Measurements from ENCODE around the gene BICRAL.
A peak's percentile ranks its signal among the peaks of the same experiment; 100 is the strongest.

The BICRAL gene

DNA sequence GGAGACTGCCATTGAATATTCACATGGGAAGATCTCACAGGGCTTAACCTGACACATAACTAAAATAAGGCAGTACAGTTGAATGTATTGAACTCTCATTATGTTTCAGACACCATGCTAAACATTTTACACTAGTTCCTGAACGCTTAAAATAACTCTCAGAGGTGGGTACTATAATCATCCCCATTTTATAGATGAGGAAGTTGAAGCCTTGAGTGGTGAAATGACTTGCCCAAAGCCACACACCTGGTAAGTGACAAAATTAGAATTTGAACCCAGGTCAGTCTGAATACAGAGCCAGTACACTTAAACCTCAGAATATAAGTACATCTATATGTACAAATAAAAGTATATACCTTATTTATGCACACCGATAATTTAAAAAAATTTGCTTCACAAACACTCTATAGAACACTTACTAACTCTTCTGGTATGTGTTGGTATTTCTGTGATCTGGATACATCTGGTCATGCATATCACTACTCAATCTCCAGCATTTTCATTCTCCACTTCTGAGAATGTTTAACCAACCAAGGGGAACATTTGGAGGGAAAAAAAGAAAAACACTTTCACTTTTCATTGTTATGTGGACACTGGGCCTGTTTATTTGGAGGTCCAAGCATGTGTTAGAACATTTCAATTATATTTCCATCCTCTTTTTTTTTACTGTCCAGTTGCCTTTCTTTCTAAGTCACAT is 4.6 kb upstream of the BICRAL start:
- peak; percentile 44 for DNase-seq (ENCODE audit: insufficient read length, low spot score)
- FAIRE-seq: peak; percentile 71
- TF ChIP-seq POLR2A (IDR thresholded peaks at IDR 0.05; ENCODE audit: low read depth, low read length): no peak

DNA sequence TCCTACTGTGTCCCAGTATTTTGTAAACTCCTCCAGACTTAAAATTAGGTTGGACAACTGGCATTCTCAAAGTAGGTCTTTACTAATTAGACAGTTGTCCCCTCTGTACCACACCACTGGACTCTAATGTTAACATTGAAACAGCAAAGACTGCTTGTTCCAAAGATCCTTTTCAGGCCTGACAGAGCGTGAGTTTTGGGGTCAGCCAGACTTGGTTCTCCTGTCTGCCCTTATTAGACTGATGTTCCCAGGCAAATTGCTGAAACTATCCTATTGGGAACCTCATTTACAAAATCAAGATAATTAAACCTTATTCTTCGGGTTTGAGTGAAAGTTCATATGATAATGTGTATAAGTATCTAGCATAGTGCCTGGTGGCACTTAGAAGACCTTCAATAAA is 3.7 kb upstream of the BICRAL start:
- FAIRE-seq: no peak
- no peak for DNase-seq (ENCODE audit: insufficient read length, low spot score)
- no peak for TF ChIP-seq POLR2A (IDR thresholded peaks at IDR 0.05; ENCODE audit: low read depth, low read length)

DNA sequence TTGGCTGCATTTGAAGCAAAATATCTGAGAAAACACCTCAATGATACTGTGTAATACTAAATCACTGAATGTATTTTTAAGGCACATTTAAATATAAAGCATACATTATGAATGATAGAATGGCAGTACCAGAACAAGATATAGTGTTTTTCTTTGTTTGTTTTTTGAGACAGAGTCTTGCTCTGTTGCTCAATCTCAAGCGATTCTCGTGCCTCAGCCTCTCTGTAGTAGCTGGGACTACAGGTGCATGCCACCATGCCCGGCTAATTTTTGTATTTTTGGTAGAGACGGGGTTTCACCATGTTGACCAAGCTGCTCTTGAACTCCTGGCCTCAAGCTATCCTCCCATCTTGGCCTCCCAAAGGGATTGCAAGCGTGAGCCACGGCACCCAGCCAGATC is 2.3 kb upstream of the BICRAL start:
- FAIRE-seq (no peak), DNase-seq (ENCODE audit: insufficient read length, low spot score) (no peak)
- TF ChIP-seq POLR2A (IDR thresholded peaks at IDR 0.05; ENCODE audit: low read depth, low read length): no peak

DNA sequence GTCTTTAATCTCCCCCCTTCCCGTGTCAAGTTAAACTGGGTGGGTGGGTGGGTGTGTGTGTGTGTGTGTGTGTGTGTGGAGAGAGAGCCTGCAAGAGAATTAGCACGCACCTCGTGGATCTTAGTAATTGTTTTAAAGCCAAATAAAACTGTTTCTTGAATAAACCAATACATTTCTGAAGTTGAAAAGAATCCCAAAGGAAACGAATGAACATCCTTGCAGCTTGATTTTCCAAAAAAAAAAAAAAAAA is 381 bp upstream of the BICRAL start:
- TF ChIP-seq POLR2A (IDR thresholded peaks at IDR 0.05; ENCODE audit: low read depth, low read length): no peak
- no peak for FAIRE-seq
- DNase-seq (ENCODE audit: insufficient read length, low spot score): no peak

DNA sequence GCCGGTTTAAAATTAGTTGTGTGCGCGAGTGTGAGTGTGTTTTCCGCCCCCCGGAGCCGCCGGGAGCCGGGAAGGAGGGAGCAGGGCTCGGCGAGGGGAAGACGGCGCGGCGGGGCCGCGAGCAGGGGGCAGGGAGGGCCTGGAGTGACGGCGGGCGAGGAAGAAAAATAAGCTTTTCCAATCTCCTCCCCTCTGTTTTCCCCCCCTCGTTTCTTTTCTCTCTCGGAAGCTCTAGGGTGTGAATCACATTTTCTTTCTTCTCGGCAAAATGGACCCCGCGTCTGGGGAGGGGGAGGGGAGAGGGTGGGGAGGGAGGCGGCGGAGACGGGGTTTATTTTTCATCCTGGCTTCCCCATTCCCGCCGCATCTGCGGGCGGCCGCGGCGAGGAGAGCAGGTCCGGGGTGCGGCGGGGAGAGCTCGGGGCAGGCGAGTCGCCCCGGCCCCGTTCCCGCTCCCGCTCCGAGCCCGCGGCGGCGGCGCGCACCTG is 881 bp downstream of the BICRAL start:
- FAIRE-seq (no peak), DNase-seq (ENCODE audit: insufficient read length, low spot score) (peak; percentile 82)
- no peak; the same call in none of the 2 replicates for TF ChIP-seq POLR2A (IDR thresholded peaks at IDR 0.05; ENCODE audit: low read depth, low read length)

DNA sequence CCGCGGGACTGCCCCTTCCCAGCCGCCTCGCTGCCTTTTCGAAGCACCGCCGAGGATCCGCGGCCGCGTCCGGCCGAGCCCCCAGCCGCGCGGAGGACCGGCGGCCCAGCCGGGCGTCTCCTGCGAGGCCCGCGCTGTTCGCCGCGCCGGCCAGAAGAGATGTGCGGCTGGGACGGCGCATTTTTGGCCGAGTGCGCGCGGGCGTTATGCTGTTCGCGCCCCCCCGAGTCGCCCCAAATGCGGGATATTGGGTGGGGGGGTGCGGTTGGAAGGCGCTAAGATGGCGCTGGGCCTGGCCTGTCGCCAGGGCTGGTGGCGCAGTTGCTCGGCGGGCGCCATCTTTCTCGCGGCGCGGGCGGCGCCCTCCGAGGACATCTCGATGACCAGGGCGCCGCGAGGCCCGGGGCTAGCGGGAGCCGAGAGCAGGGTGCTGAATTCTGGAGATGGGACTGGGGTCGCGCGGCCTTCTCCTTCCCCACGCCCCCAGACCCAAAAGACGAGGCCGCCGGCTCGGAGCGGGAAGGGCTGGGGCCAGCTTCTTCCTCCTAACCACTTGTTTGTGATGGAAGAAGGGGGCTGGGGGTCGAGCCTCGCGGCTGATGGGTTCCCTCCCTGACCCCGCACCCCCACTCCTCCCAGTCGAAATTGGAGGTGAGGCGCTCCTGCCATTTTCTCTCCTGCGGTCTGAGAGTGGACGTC is 1.5 kb downstream of the BICRAL start:
- FAIRE-seq (no peak), DNase-seq (ENCODE audit: insufficient read length, low spot score) (peak; percentile 40)
- peak; percentile 51 for TF ChIP-seq POLR2A (IDR thresholded peaks at IDR 0.05; ENCODE audit: low read depth, low read length)

DNA sequence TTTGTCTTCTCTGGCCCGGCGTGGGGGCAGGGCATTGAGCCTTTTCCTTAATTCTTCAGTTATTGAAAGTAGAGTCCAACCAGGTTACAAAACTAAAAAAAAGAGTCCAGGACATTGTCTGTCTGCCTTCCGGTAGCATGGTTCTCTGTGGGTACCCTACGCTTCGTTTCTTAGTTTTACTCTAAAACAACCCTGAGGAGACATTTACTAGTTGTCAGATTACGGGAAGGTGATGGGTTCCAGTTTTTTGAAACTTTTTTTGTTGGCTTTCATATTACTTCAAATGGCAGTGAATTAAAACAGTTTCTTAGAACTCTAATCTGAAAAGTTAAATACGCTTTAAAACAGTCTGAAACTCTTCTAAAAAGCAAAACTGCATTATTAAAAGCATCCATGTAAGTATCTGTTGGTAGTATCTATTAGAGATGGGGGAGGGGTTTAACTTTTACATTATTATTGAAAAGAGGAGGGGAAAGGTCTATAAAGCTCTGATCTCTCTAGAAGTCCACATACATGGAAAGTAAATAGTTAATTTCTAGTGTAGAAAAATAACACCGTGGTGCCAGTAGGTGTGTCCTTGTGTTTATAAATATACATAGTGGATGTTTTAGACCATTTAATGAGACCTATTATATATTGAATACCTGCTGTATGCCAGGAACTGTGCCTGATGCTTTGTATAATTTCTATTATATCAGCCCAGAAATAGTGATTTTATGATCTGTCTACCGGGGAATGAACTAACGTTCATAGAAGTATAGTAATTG is 2.2 kb downstream of the BICRAL start:
- FAIRE-seq (no peak), DNase-seq (ENCODE audit: insufficient read length, low spot score) (no peak)
- no peak for TF ChIP-seq POLR2A (IDR thresholded peaks at IDR 0.05; ENCODE audit: low read depth, low read length)

DNA sequence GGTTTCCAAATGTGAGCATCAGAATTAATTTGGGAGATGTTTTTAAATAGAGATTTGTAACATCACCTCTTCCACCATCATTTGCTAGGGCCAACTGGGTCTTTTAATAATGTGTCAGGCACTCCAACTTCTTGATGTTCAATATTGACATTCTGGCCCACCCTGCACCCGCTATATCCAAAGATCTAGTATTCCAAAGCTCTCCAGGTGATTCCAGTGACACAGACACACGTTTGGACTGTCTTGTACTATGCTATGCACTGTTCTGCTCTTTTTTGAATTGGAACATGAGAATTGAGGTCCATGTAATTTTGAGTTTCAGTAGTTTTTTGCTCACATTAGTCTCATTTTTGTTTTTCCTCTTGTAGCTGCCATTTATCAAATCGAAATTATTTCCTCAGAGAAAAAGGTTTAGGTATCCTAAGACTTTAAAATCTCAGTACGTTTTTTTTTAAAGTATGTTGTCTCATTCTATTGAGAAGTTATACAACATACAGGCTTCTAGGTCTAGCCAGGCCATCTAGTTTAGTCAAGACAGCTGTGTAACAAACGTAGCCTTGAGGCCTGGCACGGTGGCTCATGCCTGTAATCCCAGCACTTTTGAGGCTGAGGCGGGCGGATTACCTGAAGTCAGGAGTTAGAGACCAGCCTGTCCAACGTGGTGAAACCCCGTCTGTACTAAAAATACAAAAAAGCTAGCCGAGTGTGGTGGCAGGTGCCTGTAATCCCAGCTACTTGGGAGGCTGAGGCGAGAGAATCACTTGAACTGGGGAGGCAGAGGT is 3.1 kb downstream of the BICRAL start:
- DNase-seq (ENCODE audit: insufficient read length, low spot score): no peak
- no peak for TF ChIP-seq POLR2A (IDR thresholded peaks at IDR 0.05; ENCODE audit: low read depth, low read length)
- peak; percentile 15 for FAIRE-seq

DNA sequence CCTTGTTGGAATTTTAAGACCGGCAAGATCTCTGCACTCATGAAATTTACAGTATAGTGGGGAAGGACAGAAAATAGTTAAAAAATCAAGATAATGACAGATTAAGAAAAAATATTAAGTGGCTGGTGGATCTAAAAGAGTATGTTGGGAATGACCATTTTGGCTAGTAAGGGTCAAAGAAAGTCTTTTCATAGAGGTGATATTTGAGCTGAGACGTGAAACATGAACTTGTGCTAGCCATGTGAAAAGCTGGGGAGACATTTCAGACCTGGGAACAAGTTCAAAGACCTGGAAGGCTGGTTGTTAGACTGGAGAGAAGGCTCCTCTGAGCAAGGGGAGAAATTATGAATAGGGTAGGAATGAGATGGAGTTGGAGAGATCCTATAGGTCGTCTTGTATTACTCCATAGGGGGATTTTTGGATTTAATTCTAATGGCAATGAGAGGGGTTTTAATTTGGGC is 4.7 kb downstream of the BICRAL start:
- FAIRE-seq (no peak), DNase-seq (ENCODE audit: insufficient read length, low spot score) (no peak)
- no peak for TF ChIP-seq POLR2A (IDR thresholded peaks at IDR 0.05; ENCODE audit: low read depth, low read length)

DNA sequence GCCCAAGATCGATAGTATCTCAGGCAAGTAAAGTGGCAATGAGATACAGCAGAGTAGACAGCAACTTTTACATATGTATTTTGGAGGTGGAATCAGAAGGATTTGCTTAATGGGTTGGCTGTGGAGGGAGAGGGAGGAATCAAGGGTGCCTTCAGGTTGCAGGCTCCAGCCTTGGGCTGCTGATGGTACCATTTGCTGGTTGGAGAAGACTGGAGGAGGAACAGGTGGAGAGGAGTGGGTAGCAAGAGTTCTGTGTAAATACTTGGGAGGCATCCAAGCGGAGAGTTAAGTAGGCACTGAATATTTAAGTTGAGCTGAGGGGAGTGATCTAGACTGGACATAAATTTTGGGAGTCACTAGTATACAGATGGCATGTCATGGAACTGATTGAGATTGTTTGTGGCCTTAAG is 5.2 kb downstream of the BICRAL start:
- TF ChIP-seq POLR2A (IDR thresholded peaks at IDR 0.05; ENCODE audit: low read depth, low read length): no peak
- FAIRE-seq: no peak
- DNase-seq (ENCODE audit: insufficient read length, low spot score): no peak

DNA sequence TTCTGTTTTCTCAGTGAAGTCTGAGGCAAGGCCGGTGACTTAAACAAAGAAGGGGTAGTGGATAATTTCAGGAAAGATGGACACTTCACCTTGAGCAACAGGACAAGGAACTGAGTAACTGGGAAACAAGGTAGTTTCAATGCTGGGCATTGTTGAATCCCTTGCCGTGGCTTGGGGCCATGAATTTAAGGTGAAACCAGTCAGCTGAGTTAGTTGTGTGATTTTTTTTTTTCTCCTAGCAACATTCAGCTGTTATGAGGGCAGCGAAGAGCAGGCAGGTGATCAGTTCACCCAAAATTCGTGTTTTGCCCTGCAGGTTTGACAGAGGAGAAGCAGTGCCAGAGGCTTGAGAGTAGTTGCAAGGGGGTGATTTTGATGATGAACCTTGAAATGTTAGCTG is 6.8 kb downstream of the BICRAL start:
- FAIRE-seq: no peak
- TF ChIP-seq POLR2A (IDR thresholded peaks at IDR 0.05; ENCODE audit: low read depth, low read length): no peak
- DNase-seq (ENCODE audit: insufficient read length, low spot score): no peak

DNA sequence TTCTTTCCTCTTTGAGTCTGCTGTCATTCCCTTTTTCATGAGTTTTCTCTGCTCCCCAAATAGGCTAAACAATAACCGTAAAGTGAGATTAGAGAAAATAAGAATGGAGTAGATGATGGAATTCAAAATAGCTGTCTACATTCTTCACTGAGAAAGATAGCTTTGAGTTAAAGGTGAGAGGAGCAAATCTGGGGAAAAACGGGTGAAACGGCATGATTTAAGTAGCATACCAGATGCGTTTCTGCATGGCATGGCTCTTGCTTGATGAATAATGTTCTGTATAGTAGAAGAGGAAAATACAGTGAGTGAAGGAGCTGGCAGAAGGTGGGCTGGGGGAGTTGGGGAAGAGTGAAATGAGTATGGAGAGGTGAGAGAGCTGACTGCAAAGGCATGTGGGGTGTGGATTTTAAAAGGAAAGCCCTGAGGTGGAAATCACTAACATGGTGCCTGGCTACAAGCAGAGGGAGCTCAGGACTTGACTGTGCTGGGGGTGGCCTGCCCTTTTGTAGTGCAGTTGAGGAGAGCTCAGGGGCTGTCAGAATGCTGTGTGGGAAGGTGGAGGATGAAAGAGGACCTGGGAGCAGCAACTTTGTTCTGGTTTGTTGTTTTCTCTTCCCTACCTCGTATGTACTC is 8.8 kb downstream of the BICRAL start:
- no peak for TF ChIP-seq POLR2A (IDR thresholded peaks at IDR 0.05; ENCODE audit: low read depth, low read length)
- FAIRE-seq: no peak
- DNase-seq (ENCODE audit: insufficient read length, low spot score): no peak

DNA sequence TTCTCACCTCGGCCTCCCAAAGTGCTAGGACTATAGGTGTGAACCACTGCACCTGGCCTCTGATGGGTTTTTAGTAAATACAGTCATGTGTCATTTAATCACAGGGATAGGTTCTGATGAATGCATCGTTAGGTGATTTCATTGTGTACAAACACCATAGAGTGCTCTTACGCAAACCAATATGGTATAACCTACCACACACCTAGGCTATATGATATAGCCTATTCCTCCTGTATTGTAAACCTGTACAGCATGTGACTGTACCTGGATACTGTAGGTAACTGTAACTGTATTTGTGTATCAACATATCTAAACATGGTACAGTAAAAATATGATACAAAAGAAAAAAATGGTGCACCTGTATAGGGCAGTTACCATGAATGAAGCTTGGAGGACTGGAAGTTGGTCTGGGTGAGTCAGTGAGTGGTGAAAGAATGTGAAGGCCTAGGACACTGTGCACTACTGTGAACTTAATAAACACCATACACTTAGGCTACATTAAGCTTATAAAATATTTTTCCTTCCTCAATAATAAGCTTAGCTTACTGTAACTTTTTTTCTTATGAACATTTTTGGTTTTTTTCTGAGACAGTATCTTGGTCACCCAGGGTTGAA is 10.0 kb downstream of the BICRAL start:
- FAIRE-seq (no peak), DNase-seq (ENCODE audit: insufficient read length, low spot score) (no peak)
- no peak for TF ChIP-seq POLR2A (IDR thresholded peaks at IDR 0.05; ENCODE audit: low read depth, low read length)
